GM12801 (cell line): Measurements from ENCODE around the gene PAFAH2.

ENCODE experiments used
- TF ChIP-seq, protein P1 (sequence below): IDR thresholded peaks from one replicate; pipeline ENCODE4 v1.5.1; 2011; ENCODE audit warnings: control low read depth; ENCODE audit not compliant: insufficient read length; ENCODE audit errors: extremely low read depth

Gene PAFAH2

DNA sequence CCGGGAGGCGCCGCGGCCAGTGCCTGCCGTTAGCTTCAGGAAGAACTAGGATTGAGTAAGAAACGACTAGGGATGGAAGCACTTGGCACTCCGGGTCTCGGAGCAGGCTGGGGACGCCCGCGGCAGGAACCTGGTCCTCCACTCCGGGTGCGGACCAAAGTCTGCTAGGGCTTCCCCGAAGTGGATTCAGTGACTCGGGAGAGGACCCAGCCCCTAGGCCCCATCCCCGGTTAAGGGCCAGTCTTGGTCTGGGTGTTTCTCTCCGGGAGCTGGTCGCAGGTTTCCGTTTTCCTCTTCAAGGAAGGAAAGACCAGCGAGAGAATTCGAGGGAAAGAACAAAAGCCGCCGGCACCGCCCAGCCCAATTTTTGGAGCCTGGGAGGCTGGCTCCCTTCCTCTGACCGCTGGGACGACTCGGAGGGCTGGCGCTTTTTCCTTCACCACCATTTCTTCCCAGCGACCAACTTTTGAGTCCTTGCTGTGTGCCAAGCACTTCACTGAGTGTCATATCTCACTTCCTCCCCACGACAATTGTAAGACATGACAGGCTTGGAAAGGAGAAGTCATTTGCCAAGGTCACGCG, 74.8 kb downstream of the PAFAH2 start:
- TF ChIP-seq, protein P1, sequence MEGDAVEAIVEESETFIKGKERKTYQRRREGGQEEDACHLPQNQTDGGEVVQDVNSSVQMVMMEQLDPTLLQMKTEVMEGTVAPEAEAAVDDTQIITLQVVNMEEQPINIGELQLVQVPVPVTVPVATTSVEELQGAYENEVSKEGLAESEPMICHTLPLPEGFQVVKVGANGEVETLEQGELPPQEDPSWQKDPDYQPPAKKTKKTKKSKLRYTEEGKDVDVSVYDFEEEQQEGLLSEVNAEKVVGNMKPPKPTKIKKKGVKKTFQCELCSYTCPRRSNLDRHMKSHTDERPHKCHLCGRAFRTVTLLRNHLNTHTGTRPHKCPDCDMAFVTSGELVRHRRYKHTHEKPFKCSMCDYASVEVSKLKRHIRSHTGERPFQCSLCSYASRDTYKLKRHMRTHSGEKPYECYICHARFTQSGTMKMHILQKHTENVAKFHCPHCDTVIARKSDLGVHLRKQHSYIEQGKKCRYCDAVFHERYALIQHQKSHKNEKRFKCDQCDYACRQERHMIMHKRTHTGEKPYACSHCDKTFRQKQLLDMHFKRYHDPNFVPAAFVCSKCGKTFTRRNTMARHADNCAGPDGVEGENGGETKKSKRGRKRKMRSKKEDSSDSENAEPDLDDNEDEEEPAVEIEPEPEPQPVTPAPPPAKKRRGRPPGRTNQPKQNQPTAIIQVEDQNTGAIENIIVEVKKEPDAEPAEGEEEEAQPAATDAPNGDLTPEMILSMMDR = no peak

DNA sequence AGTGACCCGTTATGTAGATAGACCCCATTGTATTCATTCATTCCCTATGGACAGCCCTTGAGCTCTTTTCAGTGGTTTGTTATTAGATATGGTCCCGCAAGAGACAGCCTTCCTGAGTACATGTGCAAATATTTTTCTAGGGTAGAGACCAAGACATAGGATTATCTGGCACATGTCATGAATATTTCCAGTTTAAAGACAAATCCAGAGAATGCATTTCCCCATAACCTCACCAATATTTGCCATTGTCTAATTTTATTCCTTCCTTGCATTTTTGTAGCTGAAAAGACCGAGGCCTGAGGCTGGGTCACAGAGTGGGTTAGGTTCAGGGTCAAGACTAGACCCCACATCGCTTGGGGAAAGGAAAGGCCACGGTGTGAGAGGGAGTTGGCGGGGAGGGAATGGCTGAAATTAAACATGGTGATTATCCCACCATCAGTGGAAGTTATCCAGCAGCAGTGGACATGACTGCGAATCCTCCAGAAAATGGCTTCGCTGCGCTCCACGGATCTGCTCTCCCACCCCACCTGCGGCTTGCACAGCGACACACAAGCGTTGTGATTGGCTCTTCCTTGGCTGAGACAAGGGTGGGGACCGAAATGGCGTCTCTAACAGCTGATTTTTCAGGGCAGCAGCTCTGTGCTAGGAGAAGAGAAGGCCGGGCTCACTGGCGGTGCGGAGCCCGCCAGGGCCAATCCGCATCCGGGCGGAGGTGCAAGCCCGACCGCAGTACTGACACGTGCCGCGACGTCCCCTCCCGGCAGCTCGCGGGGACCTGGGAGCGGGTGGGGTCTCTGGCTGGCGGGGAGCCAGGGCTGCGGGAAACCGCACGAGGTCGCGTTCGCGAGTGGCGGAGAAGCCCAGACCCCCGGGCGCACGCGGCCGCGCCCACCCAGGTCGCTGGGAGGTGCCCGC, 75.5 kb downstream of the PAFAH2 start:
- TF ChIP-seq, protein P1 = no peak

DNA sequence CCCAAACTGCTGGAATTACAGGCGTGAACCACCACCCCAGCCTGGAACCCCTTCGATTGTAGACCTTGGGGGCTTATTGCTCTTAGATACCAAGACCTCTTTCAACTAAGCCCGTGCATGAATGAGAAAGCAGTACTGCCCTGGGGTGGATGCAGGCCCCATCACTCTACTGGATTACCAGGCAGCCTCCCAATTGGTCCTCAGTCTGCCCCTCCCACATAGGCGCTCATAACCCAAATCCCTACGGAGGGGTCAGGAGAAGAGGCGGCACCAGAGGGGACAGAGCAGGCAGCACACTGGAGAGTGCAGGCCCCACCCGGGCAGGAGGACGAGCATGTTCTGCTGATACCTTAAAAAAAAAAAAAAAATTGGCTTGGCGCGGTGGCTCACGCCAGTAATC, 79.2 kb downstream of the PAFAH2 start:
- TF ChIP-seq, protein P1 = no peak

DNA sequence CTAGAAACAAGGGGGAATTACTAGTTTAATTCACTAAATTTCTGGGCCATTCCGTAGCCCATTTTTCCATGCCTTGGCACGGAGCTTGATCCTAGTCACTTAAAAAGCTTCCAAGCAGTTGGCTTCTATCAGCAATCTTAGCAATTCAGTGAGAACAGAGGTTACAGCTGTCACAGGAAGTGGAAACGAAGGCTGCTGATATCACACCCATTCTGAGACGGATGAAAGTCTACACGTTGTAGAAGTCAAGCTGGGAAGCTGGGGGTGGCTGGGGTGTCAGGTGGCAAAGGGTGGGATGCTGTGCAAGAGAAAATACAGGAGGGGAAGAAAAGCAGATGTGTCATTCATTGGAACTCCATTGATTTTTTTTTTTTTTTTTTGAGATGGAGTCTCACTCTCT, 79.9 kb downstream of the PAFAH2 start:
- TF ChIP-seq, protein P1 = no peak

DNA sequence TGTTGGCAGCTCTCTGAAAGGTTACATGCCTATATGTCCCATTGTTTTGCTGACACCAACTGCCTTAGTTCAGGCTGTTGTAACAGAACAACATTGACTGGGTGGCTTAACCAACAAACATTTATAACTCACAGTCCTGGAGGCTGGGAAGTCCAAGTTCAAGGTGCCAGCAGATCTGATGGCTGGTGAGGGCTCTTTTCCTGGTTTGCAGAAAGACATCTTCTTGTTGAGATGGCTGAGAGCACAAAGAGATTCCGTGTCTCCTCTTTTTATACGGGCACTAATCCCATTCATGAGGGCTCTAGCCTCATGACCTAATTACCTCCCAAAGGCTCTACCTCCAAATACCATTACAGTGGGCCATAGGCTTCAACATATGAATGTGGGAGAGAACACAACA, 81.4 kb downstream of the PAFAH2 start:
- TF ChIP-seq, protein P1 = no peak

DNA sequence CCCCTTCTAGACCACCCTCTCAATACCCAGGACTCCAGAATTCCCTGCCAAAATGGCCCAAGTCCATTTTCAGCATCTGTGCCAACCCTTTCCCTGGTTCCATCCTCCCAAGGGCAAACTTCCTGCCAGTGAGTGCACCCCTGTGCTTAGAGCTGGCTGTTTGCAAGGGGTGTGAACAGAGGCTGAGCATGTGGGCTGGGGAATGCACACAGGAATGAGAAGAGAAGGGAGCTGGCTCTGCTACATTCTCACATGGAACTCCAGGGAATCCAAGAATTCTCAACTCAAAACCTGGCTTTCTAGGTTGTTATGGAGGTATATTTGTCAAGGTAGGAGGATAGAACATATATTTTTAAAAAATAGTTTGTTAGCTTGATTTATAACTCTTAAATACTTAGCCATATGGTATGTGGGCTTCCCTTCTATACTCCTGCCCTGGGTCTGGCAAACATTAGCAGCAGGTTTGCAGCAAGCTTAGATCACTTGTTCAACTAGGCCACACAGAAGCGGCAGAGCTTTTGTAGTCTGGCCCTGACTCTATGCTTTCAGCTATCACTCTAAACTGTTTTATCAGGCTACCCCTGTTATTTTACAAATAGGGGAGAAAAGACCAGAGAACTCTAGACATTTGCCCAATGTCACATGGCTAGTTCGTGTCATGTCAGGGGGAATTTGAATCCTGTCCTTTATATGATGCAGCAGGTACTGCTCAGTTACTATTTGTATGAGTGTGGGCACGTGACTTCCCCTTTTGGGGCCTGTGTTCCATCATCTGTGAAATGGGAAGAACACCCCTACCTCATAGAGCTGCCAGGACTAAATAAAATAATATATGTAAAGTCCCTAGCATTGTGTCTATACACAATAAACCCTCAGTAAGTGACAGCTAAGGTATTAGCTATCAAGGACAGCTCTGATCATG, 83.5 kb downstream of the PAFAH2 start:
- TF ChIP-seq, protein P1 = no peak

DNA sequence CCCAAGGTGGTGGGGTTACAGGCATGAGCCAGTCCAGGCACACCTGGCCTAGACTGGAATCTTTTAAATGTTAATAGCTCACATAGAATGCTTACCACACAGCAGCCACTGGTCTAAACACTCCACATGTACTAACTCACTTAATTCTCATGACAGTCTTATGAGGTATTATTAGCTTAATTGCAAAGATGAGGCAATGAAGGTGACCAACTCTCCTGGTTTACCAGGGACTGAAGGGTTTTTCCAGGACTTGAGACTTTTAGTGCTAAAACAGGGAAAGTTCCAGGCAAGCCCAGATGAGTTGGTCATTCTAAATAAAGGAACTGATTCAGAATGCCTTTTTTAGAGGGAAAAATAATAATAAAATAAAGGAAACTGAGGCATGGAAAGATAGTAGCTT, 84.7 kb downstream of the PAFAH2 start:
- TF ChIP-seq, protein P1 = no peak
